GM19438 (cell line): Measurements from ENCODE around the gene COPG1.

Source experiments
- ATAC-seq: cut with Tn5 transposase; IDR thresholded peaks from one replicate; pipeline ENCODE4 v1.9.1; 2021; ENCODE audit warnings: low read depth; ENCODE audit not compliant: unreplicated experiment

COPG1 gene

DNA sequence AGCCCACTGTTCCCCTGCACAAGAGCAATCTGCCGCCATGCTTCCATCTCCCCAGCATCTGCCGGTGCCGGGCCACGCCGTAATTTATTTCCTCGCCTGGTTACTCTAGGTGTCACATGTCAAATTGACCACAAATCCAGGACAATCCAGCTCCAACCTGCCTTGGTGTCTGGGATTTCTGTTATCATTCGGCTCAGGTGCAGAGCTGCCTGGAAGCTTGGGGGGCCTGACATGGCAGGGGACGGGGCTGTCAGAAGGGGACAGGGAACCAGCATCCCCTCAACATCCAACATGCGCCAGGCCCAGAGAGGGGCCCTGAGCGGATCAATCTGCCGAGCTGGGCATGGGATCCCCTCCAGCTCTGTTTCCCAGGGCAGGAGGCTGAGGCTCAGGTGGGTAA, 77.2 kb downstream of the COPG1 start:
- no peak for ATAC-seq
